Calu3 (cell line): Measurements from ENCODE around the gene TCEA3. TPM values are rescaled to one million over a fixed set of nuclear protein-coding genes. Genes with fewer than 3 reads are reported as not detected.

Source experiments
- BruUV-seq: library from RNA; stranded (reverse); fragments of 400-500 nt; replicated peaks from 2 replicates; lab custom pipeline; 2021; lab: Mats Ljungman, UMichigan
- CTCF ChIA-PET: fragments of 300-600 bp; sonication (Branson Sonifier 250); formaldehyde crosslinking; loops from one replicate; lab custom pipeline; 2022; ENCODE audit warnings: antibody characterized with exemption; lab: Charles Lee
- DNase-seq: peaks from one replicate; pipeline ENCODE4 v3.0.0; 2022
- H3K27ac Mint-ChIP-seq: one replicate; pipeline ENCODE4 v1.8.0; 2022; ENCODE audit warnings: mixed read lengths; ENCODE audit not compliant: unreplicated experiment
- H3K27me3 Mint-ChIP-seq: one replicate; pipeline ENCODE4 v1.8.0; 2022; ENCODE audit warnings: mixed read lengths; ENCODE audit not compliant: unreplicated experiment
- H3K36me3 Mint-ChIP-seq: one replicate; pipeline ENCODE4 v1.8.0; 2022; ENCODE audit warnings: mild to moderate bottlenecking, moderate library complexity, mixed read lengths; ENCODE audit not compliant: insufficient read depth, unreplicated experiment
- H3K4me1 Mint-ChIP-seq: one replicate; pipeline ENCODE4 v1.8.0; 2022; ENCODE audit warnings: mild to moderate bottlenecking, low read depth, mixed read lengths; ENCODE audit not compliant: unreplicated experiment
- H3K4me3 Mint-ChIP-seq: one replicate; pipeline ENCODE4 v1.8.0; 2022; ENCODE audit warnings: mild to moderate bottlenecking, low read depth, moderate library complexity, mixed read lengths; ENCODE audit not compliant: unreplicated experiment
- H3K9me3 Mint-ChIP-seq: one replicate; pipeline ENCODE4 v1.8.0; 2022; ENCODE audit warnings: low read depth, mixed read lengths; ENCODE audit not compliant: unreplicated experiment
- intact Hi-C: fragments of 100-400 bp; cut with micrococcal nuclease; formaldehyde crosslinking; loops from one replicate; pipeline ENCODE4 v1.10.0; 2022; ENCODE audit not compliant: unreplicated experiment
- total RNA-seq: library from RNA; stranded (reverse); gene quantifications from 2 replicates; pipeline ENCODE4 v1.2.3, GENCODE V29; 2022
- TF ChIP-seq, protein P1 (sequence below): fragments of 200-600 bp; IDR thresholded peaks from one replicate; pipeline ENCODE4 v1.8.0; 2022; ENCODE audit warnings: antibody characterized with exemption; ENCODE audit not compliant: unreplicated experiment

Gene TCEA3
- total RNA-seq, 1 experiment from 2014 or later: 1.5 TPM

DNA sequence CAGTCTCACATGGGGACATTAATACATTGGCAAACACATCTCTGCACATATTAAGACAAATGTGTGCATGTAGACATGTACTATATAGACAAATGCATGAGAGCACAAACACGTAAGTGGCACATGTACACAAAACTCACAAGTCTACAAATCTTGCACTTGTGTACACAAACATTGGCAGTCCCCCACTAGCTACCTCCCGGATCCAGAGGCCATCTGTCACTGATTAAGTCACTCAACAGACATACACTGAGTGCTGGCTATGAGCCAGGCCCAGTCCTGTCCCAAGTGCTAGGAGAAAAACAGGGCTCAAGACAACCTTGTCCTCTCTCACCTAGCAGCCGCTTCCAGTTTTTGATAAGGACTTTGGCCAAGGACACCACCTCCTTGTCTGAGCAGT, 7.0 kb downstream of the TCEA3 start:
- Mint-ChIP-seq H3K4me1 (no peaks in the 10 kb centered on the region), H3K27ac (no peak overlapping the region), H3K4me3 (no peak overlapping the region), H3K9me3 (no peaks in the 10 kb centered on the region), H3K27me3 (no peaks in the 10 kb centered on the region), H3K36me3 (no peaks in the 10 kb centered on the region)
- no TSS peak for BruUV-seq
- intact Hi-C loops: no loop called here
- TF ChIP-seq, protein P1, sequence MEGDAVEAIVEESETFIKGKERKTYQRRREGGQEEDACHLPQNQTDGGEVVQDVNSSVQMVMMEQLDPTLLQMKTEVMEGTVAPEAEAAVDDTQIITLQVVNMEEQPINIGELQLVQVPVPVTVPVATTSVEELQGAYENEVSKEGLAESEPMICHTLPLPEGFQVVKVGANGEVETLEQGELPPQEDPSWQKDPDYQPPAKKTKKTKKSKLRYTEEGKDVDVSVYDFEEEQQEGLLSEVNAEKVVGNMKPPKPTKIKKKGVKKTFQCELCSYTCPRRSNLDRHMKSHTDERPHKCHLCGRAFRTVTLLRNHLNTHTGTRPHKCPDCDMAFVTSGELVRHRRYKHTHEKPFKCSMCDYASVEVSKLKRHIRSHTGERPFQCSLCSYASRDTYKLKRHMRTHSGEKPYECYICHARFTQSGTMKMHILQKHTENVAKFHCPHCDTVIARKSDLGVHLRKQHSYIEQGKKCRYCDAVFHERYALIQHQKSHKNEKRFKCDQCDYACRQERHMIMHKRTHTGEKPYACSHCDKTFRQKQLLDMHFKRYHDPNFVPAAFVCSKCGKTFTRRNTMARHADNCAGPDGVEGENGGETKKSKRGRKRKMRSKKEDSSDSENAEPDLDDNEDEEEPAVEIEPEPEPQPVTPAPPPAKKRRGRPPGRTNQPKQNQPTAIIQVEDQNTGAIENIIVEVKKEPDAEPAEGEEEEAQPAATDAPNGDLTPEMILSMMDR: no peak
- no peak for DNase-seq
- CTCF ChIA-PET: no interaction called here

GRCh38 chr1:23416964-23417363, 7.6 kb downstream of the TCEA3 start:
- no peak for DNase-seq
- Mint-ChIP-seq H3K27me3 (no peaks in the 10 kb centered on the region), H3K27ac (no peak overlapping the region)

DNA sequence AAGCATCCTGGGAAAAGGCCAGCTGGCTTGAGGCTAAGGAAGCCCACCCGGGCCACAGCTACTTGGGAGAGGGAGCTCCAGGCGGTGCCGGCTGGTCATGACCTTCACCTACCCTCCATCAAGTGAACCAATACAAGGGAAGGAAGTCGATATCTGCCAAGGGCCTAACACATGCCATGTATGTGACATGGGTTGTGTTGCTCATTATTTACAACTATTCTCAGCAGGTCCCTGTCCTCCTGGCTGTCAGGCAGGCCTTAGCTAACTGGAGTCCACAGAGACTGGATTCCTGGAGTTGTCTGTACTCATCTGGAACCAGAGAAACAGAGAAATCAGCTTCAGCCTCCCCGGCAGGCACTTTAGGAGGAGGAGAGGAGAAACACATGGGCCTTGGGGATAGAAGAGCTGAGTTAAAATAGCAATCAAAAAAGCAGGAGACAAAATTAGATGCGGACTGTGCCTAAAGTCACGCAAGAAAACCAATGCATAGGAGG, 15.7 kb downstream of the TCEA3 start:
- Mint-ChIP-seq H3K27me3 (no peaks in the 10 kb centered on the region), H3K36me3 (no peaks in the 10 kb centered on the region), H3K27ac (no peak overlapping the region), H3K9me3 (no peaks in the 10 kb centered on the region), H3K4me3 (no peak overlapping the region), H3K4me1 (peaks cover 8% of the 10 kb centered on the region)
- intact Hi-C loops: no loop called here
- BruUV-seq: no TSS peak
- no peak for DNase-seq
- CTCF ChIA-PET: interaction anchor here (0.7 kb wide), 1 partner anchor 16 kb away, joined by 3 read pairs; the partner anchor contains the start of gene TCEA3
- TF ChIP-seq, protein P1: no peak

More at GRCh38 chr1:23416964-23417363, 7.6 kb downstream of the TCEA3 start:
- Mint-ChIP-seq H3K9me3 (no peaks in the 10 kb centered on the region), H3K4me3 (no peak overlapping the region), H3K36me3 (no peaks in the 10 kb centered on the region), H3K4me1 (no peaks in the 10 kb centered on the region)
- TF ChIP-seq, protein P1: no peak
- BruUV-seq: no TSS peak
- CTCF ChIA-PET: no interaction called here
- intact Hi-C loops: no loop called here

- no TSS peak for BruUV-seq
- TF ChIP-seq, protein P1: no peak
- CTCF ChIA-PET: no interaction called here
- no peak overlapping the region for H3K27ac Mint-ChIP-seq
- no peaks in the 10 kb centered on the region for H3K27me3 Mint-ChIP-seq
- DNase-seq: no peak
- intact Hi-C loops: no loop called here
- no peaks in the 10 kb centered on the region for H3K36me3 Mint-ChIP-seq
- H3K4me1 Mint-ChIP-seq: peaks cover 25% of the 10 kb centered on the region
- no peaks in the 10 kb centered on the region for H3K9me3 Mint-ChIP-seq
- H3K4me3 Mint-ChIP-seq: no peak overlapping the region
Observed at GRCh38 chr1:23407016-23407630, 17.4 kb downstream of the TCEA3 start.
